PC-3 (cell line): Measurements from ENCODE around the gene NADK2. TPM values are rescaled to one million over a fixed set of nuclear protein-coding genes. Genes with fewer than 3 reads are reported as not detected.

Experiments used
- ATAC-seq: fragments of 200-7000 bp; cut with Tn5 transposase; 2 replicates; pipeline ENCODE4 v1.9.1; 2020; ENCODE audit warnings: mild to moderate bottlenecking, moderate library complexity
- BruUV-seq: library from RNA; stranded (reverse); fragments of 400-500 nt; replicated peaks from 2 replicates; lab custom pipeline; 2021; lab: Mats Ljungman, UMichigan
- CTCF ChIA-PET: fragments of 300-600 bp; sonication (Branson Sonifier 250); formaldehyde crosslinking; loops from one replicate; lab custom pipeline; 2022; ENCODE audit warnings: antibody characterized with exemption; lab: Charles Lee
- POLR2A ChIA-PET: fragments of 300-600 bp; sonication (Branson Sonifier 250); formaldehyde crosslinking; loops from one replicate; lab custom pipeline; 2022; ENCODE audit warnings: antibody characterized with exemption; ENCODE audit not compliant: unreplicated experiment; lab: Charles Lee
- DNase-seq: peaks from one replicate; pipeline ENCODE4 v3.0.0-alpha.2; 2015
- H2AFZ ChIP-seq: fragments of 300-600 bp; sonication (generic); 2 replicates; pipeline ENCODE4 v1.6.0; 2016; ENCODE audit warnings: antibody characterized with exemption, low read length
- H3F3A ChIP-seq: fragments of 300-600 bp; sonication (generic); one replicate; pipeline ENCODE4 v1.6.0; 2017; ENCODE audit warnings: antibody characterized with exemption, low read length, control low read depth, mild to moderate bottlenecking; ENCODE audit not compliant: unreplicated experiment
- H3K27ac ChIP-seq: fragments of 300-600 bp; sonication (generic); 2 replicates; pipeline ENCODE4 v1.5.1; 2016; ENCODE audit warnings: mild to moderate bottlenecking, low read length
- H3K27me3 ChIP-seq: fragments of 300-600 bp; sonication (generic); 2 replicates; pipeline ENCODE4 v1.6.1; 2016; ENCODE audit warnings: low read length, mixed read lengths
- H3K36me3 ChIP-seq: fragments of 300-600 bp; sonication (generic); 2 replicates; pipeline ENCODE4 v1.6.1; 2016; ENCODE audit warnings: low read depth, mixed run types, low read length, mixed read lengths
- H3K4me1 ChIP-seq: fragments of 300-600 bp; sonication (generic); 2 replicates; pipeline ENCODE4 v1.5.1; 2016; ENCODE audit warnings: low read length; ENCODE audit not compliant: insufficient read depth
- H3K4me2 ChIP-seq: fragments of 300-600 bp; sonication (generic); 2 replicates; pipeline ENCODE4 v1.6.0; 2016; ENCODE audit warnings: low read length
- H3K4me3 ChIP-seq: fragments of 300-600 bp; sonication (generic); 2 replicates; pipeline ENCODE4 v1.5.1; 2016; ENCODE audit warnings: mild to moderate bottlenecking, low read length, mixed read lengths
- H3K79me2 ChIP-seq: fragments of 300-600 bp; sonication (generic); 2 replicates; pipeline ENCODE4 v1.6.1; 2017; ENCODE audit warnings: low read length, mixed read lengths
- H3K9ac ChIP-seq: fragments of 300-600 bp; sonication (generic); 2 replicates; pipeline ENCODE4 v1.6.0; 2016; ENCODE audit warnings: mild to moderate bottlenecking, low read length
- H3K9me2 ChIP-seq: fragments of 300-600 bp; sonication (generic); replicated peaks from 2 replicates; pipeline ENCODE4 v1.6.1; 2016; ENCODE audit warnings: mixed run types, low read length, mixed read lengths
- H3K9me3 ChIP-seq: fragments of 300-600 bp; sonication (generic); 2 replicates; pipeline ENCODE4 v1.6.1; 2016; ENCODE audit warnings: low read length, mixed read lengths
- H4K20me1 ChIP-seq: fragments of 300-600 bp; sonication (generic); 2 replicates; pipeline ENCODE4 v1.6.1; 2016; ENCODE audit warnings: low read length, mixed read lengths
- CTCF ChIP-seq: fragments of 300-600 bp; sonication (generic); conservative IDR thresholded peaks from 2 replicates; pipeline ENCODE4 v1.5.1; 2017; ENCODE audit warnings: antibody characterized with exemption, low read depth, mild to moderate bottlenecking, low read length
- EZH2 ChIP-seq: fragments of 300-600 bp; sonication (generic); IDR thresholded peaks from one replicate; pipeline ENCODE4 v1.6.1; 2017; ENCODE audit warnings: antibody characterized with exemption, mild to moderate bottlenecking, low read length; ENCODE audit not compliant: unreplicated experiment
- EZH2phosphoT487 ChIP-seq: fragments of 300-600 bp; sonication (generic); IDR thresholded peaks from 2 replicates; pipeline ENCODE4 v1.6.1; 2018; ENCODE audit warnings: mild to moderate bottlenecking, antibody characterized with exemption, low read length, borderline replicate concordance
- intact Hi-C: fragments of 100-400 bp; cut with micrococcal nuclease; formaldehyde crosslinking; loops from 2 replicates; pipeline ENCODE4 v1.9.0; 2023
- total RNA-seq: library from RNA; depleted of rRNA; stranded (reverse); fragments of >200 nt; gene quantifications from 2 replicates; pipeline ENCODE4 v1.2.3, GENCODE V29; 2014

NADK2 gene
- total RNA-seq, 1 experiment from 2014 or later, result 17.7 TPM

GRCh38 chr5:36177154-36177553 is 64.6 kb downstream of the NADK2 start:
- Histone ChIP-seq H3K9ac (no peak overlapping the region), H3K4me1 (no peaks in the 10 kb centered on the region), H3F3A (no peaks in the 10 kb centered on the region), H3K36me3 (peaks cover 32% of the 10 kb centered on the region), H4K20me1 (no peaks in the 10 kb centered on the region), H3K27me3 (no peaks in the 10 kb centered on the region), H3K27ac (no peak overlapping the region), H3K79me2 (no peaks in the 10 kb centered on the region), H3K4me3 (no peak overlapping the region), H3K9me2 (no peaks in the 10 kb centered on the region), H2AFZ (no peak overlapping the region), H3K9me3 (no peaks in the 10 kb centered on the region), H3K4me2 (no peak overlapping the region)
- ATAC-seq (no peak), DNase-seq (no peak)
- intact Hi-C loops, result loop anchor here (1.0 to 10.0 kb wide), 3 partner anchors 62 to 518 kb away; no protein-coding TSS in a partner anchor
- CTCF ChIA-PET, result no interaction called here
- BruUV-seq, result no TSS peak
- TF ChIP-seq EZH2, result no peak
- no peak for TF ChIP-seq EZH2phosphoT487
- TF ChIP-seq CTCF, result no peak
- POLR2A ChIA-PET, result no interaction called here

GRCh38 chr5:36175043-36175442 is 66.7 kb downstream of the NADK2 start:
- Histone ChIP-seq H3K4me2 (no peak overlapping the region), H3K9me3 (no peaks in the 10 kb centered on the region), H3K79me2 (no peaks in the 10 kb centered on the region), H3K9me2 (no peaks in the 10 kb centered on the region), H3K27me3 (no peaks in the 10 kb centered on the region), H3F3A (no peaks in the 10 kb centered on the region), H2AFZ (no peak overlapping the region), H3K27ac (no peak overlapping the region), H4K20me1 (no peaks in the 10 kb centered on the region), H3K4me1 (no peaks in the 10 kb centered on the region), H3K4me3 (no peak overlapping the region), H3K36me3 (peaks cover 31% of the 10 kb centered on the region), H3K9ac (no peak overlapping the region)
- CTCF ChIA-PET, result no interaction called here
- no peak for DNase-seq
- intact Hi-C loops, result loop anchor here (5.0 to 10.0 kb wide), 2 partner anchors 222 to 520 kb away; no protein-coding TSS in a partner anchor
- POLR2A ChIA-PET, result no interaction called here
- ATAC-seq, result no peak
- no TSS peak for BruUV-seq
- TF ChIP-seq CTCF (no peak), EZH2 (no peak), EZH2phosphoT487 (no peak)

GRCh38 chr5:36174119-36174518 is 67.6 kb downstream of the NADK2 start:
- no peak overlapping the region for H3K4me2 ChIP-seq
- H3K27ac ChIP-seq, result no peak overlapping the region
- no peak overlapping the region for H3K4me3 ChIP-seq
- no peaks in the 10 kb centered on the region for H3K9me3 ChIP-seq
- H3K79me2 ChIP-seq, result no peaks in the 10 kb centered on the region
- H3K36me3 ChIP-seq, result peaks cover 25% of the 10 kb centered on the region
- no TSS peak for BruUV-seq
- TF ChIP-seq EZH2, result no peak
- no peaks in the 10 kb centered on the region for H3K4me1 ChIP-seq
- no peaks in the 10 kb centered on the region for H4K20me1 ChIP-seq
- ATAC-seq, result no peak
- no peaks in the 10 kb centered on the region for H3K27me3 ChIP-seq
- no peaks in the 10 kb centered on the region for H3F3A ChIP-seq
- intact Hi-C loops, result loop anchor here (10.0 kb wide), 1 partner anchor 521 kb away; no protein-coding TSS in a partner anchor
- CTCF ChIA-PET, result no interaction called here
- POLR2A ChIA-PET, result no interaction called here
- no peaks in the 10 kb centered on the region for H3K9me2 ChIP-seq
- DNase-seq, result no peak
- no peak overlapping the region for H3K9ac ChIP-seq
- no peak overlapping the region for H2AFZ ChIP-seq
